ENCODE measurements around the gene CAND2.
"Not testable (repeated sequence)": the region's sequence is repeated elsewhere in the genome, so short reads cannot be mapped to it uniquely, and the experiment has no call there.

The CAND2 gene

GRCh38 chr3:12837295-12837986, 41.0 kb downstream of the CAND2 start:
- DNase-seq (ENCODE audit: low spot score) = no peak
- ChIA-PET CTCF (interaction anchor here (0.5 to 0.6 kb wide), 2 partner anchors 351 to 359 kb away, joined by 4 read pairs; no protein-coding TSS in a partner anchor), POLR2A (ENCODE audit: low non-redundant PET) (no interaction called here)
- peak overlapping the region; percentile 52 for H3K27ac ChIP-seq
- no peak for TF ChIP-seq CTCF (conservative IDR thresholded peaks at IDR 0.05; ENCODE audit: low read depth)

GRCh38 chr3:12838179-12838965, 41.9 kb downstream of the CAND2 start:
- TF ChIP-seq CTCF (conservative IDR thresholded peaks at IDR 0.05; ENCODE audit: low read depth) = no peak
- ChIA-PET POLR2A (ENCODE audit: low non-redundant PET) (interaction anchor here (0.6 kb wide), 1 partner anchor 79 kb away, joined by 3 read pairs; no protein-coding TSS in a partner anchor), CTCF (no interaction called here)
- DNase-seq (ENCODE audit: low spot score) = no peak
- H3K27ac ChIP-seq = peak overlapping the region; percentile 52

GRCh38 chr3:12839156-12839946, 42.9 kb downstream of the CAND2 start:
- peak overlapping the region; percentile 41; the same call in 1 of the 2 replicates for H3K27ac ChIP-seq
- DNase-seq (ENCODE audit: low spot score) = no peak
- ChIA-PET CTCF (no interaction called here), POLR2A (ENCODE audit: low non-redundant PET) (no interaction called here)
- TF ChIP-seq CTCF (conservative IDR thresholded peaks at IDR 0.05; ENCODE audit: low read depth) = no peak

DNA sequence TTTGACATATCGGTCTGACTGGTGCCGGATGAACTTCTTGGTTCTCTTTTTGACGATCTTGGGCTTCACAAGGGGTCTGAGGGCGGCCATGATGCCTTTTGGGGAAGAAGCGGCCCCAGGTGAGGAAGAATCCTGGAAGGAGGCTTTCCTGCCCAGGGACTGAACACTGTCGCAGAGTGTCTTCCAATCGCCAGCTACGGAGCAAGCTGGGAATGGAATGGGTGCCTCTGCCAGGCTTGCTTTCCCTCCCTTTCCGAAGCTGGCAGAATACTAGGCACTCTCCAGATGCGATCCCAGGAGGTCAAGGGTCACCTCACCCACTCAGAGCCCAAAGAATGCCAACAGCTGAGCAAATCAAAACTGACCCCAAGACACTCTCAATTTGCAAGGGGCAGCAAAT, 43.7 kb downstream of the CAND2 start:
- DNase-seq (ENCODE audit: low spot score); CTCF ChIA-PET; POLR2A ChIA-PET (ENCODE audit: low non-redundant PET): not testable (repeated sequence)
- H3K27ac ChIP-seq = peak overlapping the region; percentile 86

GRCh38 chr3:12840591-12841148, 44.2 kb downstream of the CAND2 start:
- TF ChIP-seq CTCF (conservative IDR thresholded peaks at IDR 0.05; ENCODE audit: low read depth) = no peak
- ChIA-PET CTCF (no interaction called here), POLR2A (ENCODE audit: low non-redundant PET) (no interaction called here)
- peak overlapping the region; percentile 86 for H3K27ac ChIP-seq
- DNase-seq (ENCODE audit: low spot score) = no peak

GRCh38 chr3:12841149-12841969, 44.9 kb downstream of the CAND2 start, which contains the start of gene RPL32:
TSS of gene RPL32 (minus strand) at chr3:12841565. CDS start at chr3:12840237, 1,328 bp downstream.
- ChIA-PET CTCF (interaction anchor here (0.5 to 1.1 kb wide), 7 partner anchors 12 to 1692 kb away, joined by 3 to 5 read pairs (median 4); partner anchors contain the start of gene PPARG), POLR2A (ENCODE audit: low non-redundant PET) (no interaction called here)
- peak within 1 kb of the TSS; percentile 86 for H3K27ac ChIP-seq
- peak; percentile 77 for DNase-seq (ENCODE audit: low spot score)
- peak; percentile 86 for TF ChIP-seq CTCF (conservative IDR thresholded peaks at IDR 0.05; ENCODE audit: low read depth)

All from RWPE1 (cell line).